ENCODE results near the gene SPON2. TPM values are rescaled to one million over a fixed set of nuclear protein-coding genes. Genes with fewer than 3 reads are reported as not detected.

Gene SPON2
- polyA plus RNA-seq, 1 donor (not counting 4 experiments of a cell fraction or from before 2014, with no cell fraction given) = 3.3 TPM

DNA sequence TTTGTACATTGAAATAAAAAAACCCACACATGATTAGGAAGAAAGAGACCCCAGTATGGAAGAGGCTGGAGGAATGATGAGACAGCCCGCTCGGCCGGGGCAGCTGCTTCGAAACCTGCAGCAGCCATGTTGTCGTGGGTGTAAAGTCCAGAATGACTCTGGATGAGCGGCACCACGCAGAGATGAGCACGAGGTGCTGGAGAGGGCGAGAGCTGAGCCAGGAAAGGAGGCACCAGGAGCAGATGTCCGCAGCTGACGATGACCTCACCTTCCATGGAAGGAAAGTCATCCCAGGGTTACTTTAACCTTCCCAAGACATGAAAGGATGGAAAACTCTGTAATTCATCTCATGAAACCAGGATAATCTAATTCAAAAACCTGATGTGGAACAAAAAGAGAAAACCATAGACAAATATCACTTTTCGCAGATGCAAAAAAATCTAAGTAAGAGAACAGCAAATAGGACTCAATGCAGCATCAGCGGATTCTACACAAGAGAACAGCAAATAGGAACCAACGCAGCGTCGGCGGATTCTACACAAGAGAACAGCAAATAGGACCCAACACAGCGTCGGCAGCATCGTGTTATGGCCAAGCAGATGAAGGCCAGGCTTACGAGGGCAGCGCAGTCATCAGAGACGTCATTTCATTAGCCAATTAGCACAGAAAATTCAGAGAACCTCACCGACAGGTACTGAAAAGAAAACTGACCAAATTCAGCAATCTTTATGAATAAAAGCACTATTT lies 25.9 kb upstream of the SPON2 start:
- Histone ChIP-seq H3K27ac (ENCODE audit: control insufficient read depth, insufficient read depth, low read length) (no peak overlapping the region), H3K9me3 (ENCODE audit: control insufficient read depth, low read depth, low read length) (no peaks in the 10 kb centered on the region), H3K9me1 (ENCODE audit: control insufficient read depth, extremely low read depth, insufficient read depth, low read length) (no peaks in the 10 kb centered on the region), H2AFZ (ENCODE audit: control insufficient read depth, low read length) (no peak overlapping the region), H3K4me3 (ENCODE audit: control insufficient read depth in 2 of 3, extremely low read depth in 1 of 3, insufficient read depth in 2 of 3, low read depth in 1 of 3, low read length in 3 of 3) (no peak overlapping the region), H3K4me2 (ENCODE audit: control insufficient read depth, extremely low read depth, insufficient read depth, low read depth, low read length) (no peak overlapping the region), H3K36me3 (ENCODE audit: control insufficient read depth in 2 of 2, extremely low read depth in 1 of 2, insufficient read depth in 2 of 2, low read length in 2 of 2) (no peaks in the 10 kb centered on the region), H3K4me1 (ENCODE audit: control insufficient read depth, extremely low read depth, insufficient read depth, low read length) (peaks cover under 1% of the 10 kb centered on the region), H3K79me2 (ENCODE audit: control insufficient read depth, insufficient read depth, low read length) (no peaks in the 10 kb centered on the region), H3K9ac (ENCODE audit: control insufficient read depth, extremely low read depth, insufficient read depth, low read length) (no peak overlapping the region), H3K27me3 (ENCODE audit: control insufficient read depth, extremely low read depth, insufficient read depth, low read length) (peaks cover 7% of the 10 kb centered on the region), H4K20me1 (ENCODE audit: control insufficient read depth, extremely low read depth, insufficient read depth, low read length) (no peaks in the 10 kb centered on the region)
- DNase-seq (ENCODE audit: low read depth, low spot score) = no peak
- dilution Hi-C loops (cut with MboI; ENCODE audit: extremely low pct_ligation_motif_present, low sequenced_read_pairs) = no loop called here
- TF ChIP-seq, protein P1, sequence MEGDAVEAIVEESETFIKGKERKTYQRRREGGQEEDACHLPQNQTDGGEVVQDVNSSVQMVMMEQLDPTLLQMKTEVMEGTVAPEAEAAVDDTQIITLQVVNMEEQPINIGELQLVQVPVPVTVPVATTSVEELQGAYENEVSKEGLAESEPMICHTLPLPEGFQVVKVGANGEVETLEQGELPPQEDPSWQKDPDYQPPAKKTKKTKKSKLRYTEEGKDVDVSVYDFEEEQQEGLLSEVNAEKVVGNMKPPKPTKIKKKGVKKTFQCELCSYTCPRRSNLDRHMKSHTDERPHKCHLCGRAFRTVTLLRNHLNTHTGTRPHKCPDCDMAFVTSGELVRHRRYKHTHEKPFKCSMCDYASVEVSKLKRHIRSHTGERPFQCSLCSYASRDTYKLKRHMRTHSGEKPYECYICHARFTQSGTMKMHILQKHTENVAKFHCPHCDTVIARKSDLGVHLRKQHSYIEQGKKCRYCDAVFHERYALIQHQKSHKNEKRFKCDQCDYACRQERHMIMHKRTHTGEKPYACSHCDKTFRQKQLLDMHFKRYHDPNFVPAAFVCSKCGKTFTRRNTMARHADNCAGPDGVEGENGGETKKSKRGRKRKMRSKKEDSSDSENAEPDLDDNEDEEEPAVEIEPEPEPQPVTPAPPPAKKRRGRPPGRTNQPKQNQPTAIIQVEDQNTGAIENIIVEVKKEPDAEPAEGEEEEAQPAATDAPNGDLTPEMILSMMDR (optimal IDR thresholded peaks at IDR 0.05 in 1 of 3, IDR thresholded peaks at IDR 0.05 in 1 of 3, conservative IDR thresholded peaks at IDR 0.05 in 1 of 3; ENCODE audit: extremely low read depth in 1 of 3, insufficient read depth in 2 of 3, low read length in 3 of 3) = no peak
- TF ChIP-seq EZH2 (IDR thresholded peaks at IDR 0.05; ENCODE audit: low read length) = no peak
- no peak for FAIRE-seq

DNA sequence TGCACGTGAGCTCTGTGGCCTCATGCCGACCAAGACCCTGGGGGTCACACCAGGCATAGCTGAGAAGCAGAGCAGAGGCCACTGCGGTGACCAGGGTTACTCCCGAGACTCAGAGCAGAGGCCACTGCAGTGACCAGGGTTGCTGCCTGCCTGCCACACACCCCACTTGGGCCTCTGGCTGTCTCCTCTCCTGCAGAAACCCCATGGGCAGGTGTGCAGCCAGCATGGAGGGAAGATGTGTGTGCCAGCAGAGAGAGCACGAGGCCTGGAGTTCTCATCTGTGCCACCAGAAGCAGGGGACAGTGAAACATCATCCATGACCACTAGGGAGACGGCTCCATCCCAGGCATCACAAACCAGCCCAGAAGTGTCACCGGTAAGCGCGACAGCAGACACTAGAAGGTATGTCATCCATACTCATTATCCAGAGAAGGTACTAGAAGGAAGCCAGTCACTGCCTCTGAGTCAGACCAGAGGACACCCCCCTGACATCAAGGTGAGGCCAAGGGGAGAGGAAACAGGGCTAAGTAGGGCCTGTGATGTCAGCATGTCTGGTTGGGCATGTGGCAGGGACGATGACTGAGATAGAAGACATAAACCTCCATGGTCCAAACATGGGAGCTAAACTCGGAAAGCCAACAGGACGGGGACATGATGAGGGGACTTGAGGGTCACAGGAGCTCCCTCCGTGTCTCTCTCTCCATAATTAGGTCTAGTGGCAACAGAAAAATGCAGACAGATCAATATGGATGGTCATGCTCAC lies 24.2 kb upstream of the SPON2 start:
- H4K20me1 ChIP-seq (ENCODE audit: control insufficient read depth, extremely low read depth, insufficient read depth, low read length) = peaks cover 2% of the 10 kb centered on the region
- peaks cover 17% of the 10 kb centered on the region for H3K4me1 ChIP-seq (ENCODE audit: control insufficient read depth, extremely low read depth, insufficient read depth, low read length)
- H3K9me3 ChIP-seq (ENCODE audit: control insufficient read depth, low read depth, low read length) = no peaks in the 10 kb centered on the region
- no peak for TF ChIP-seq EZH2 (IDR thresholded peaks at IDR 0.05; ENCODE audit: low read length)
- TF ChIP-seq, protein P1 (optimal IDR thresholded peaks at IDR 0.05 in 1 of 3, IDR thresholded peaks at IDR 0.05 in 1 of 3, conservative IDR thresholded peaks at IDR 0.05 in 1 of 3; ENCODE audit: extremely low read depth in 1 of 3, insufficient read depth in 2 of 3, low read length in 3 of 3) = no peak
- FAIRE-seq = no peak
- no peak overlapping the region for H3K27ac ChIP-seq (ENCODE audit: control insufficient read depth, insufficient read depth, low read length)
- H2AFZ ChIP-seq (ENCODE audit: control insufficient read depth, low read length) = no peak overlapping the region
- peaks cover 7% of the 10 kb centered on the region for H3K27me3 ChIP-seq (ENCODE audit: control insufficient read depth, extremely low read depth, insufficient read depth, low read length)
- dilution Hi-C loops (cut with MboI; ENCODE audit: extremely low pct_ligation_motif_present, low sequenced_read_pairs) = no loop called here
- no peak overlapping the region for H3K9ac ChIP-seq (ENCODE audit: control insufficient read depth, extremely low read depth, insufficient read depth, low read length)
- no peaks in the 10 kb centered on the region for H3K9me1 ChIP-seq (ENCODE audit: control insufficient read depth, extremely low read depth, insufficient read depth, low read length)
- no peak overlapping the region for H3K4me3 ChIP-seq (ENCODE audit: control insufficient read depth in 2 of 3, extremely low read depth in 1 of 3, insufficient read depth in 2 of 3, low read depth in 1 of 3, low read length in 3 of 3)
- H3K4me2 ChIP-seq (ENCODE audit: control insufficient read depth, extremely low read depth, insufficient read depth, low read depth, low read length) = no peak overlapping the region
- no peaks in the 10 kb centered on the region for H3K79me2 ChIP-seq (ENCODE audit: control insufficient read depth, insufficient read depth, low read length)
- no peak for DNase-seq (ENCODE audit: low read depth, low spot score)
- H3K36me3 ChIP-seq (ENCODE audit: control insufficient read depth in 2 of 2, extremely low read depth in 1 of 2, insufficient read depth in 2 of 2, low read length in 2 of 2) = no peaks in the 10 kb centered on the region

Measured in keratinocyte (primary cell).